Calu3 (cell line): ENCODE data around the gene MAP3K20. TPM values are rescaled to one million over a fixed set of nuclear protein-coding genes. Genes with fewer than 3 reads are reported as not detected.
A peak's percentile ranks its signal among the peaks of the same experiment; 100 is the strongest.

ENCODE experiments used
- BruUV-seq: library from RNA; stranded (reverse); fragments of 400-500 nt; replicated peaks from 2 replicates; lab custom pipeline; 2021; lab: Mats Ljungman, UMichigan
- CTCF ChIA-PET: fragments of 300-600 bp; sonication (Branson Sonifier 250); formaldehyde crosslinking; loops from one replicate; lab custom pipeline; 2022; ENCODE audit warnings: antibody characterized with exemption; lab: Charles Lee
- DNase-seq: peaks from one replicate; pipeline ENCODE4 v3.0.0; 2022
- H3K27ac Mint-ChIP-seq: one replicate; pipeline ENCODE4 v1.8.0; 2022; ENCODE audit warnings: mixed read lengths; ENCODE audit not compliant: unreplicated experiment
- H3K27me3 Mint-ChIP-seq: one replicate; pipeline ENCODE4 v1.8.0; 2022; ENCODE audit warnings: mixed read lengths; ENCODE audit not compliant: unreplicated experiment
- H3K36me3 Mint-ChIP-seq: one replicate; pipeline ENCODE4 v1.8.0; 2022; ENCODE audit warnings: mild to moderate bottlenecking, moderate library complexity, mixed read lengths; ENCODE audit not compliant: insufficient read depth, unreplicated experiment
- H3K4me1 Mint-ChIP-seq: one replicate; pipeline ENCODE4 v1.8.0; 2022; ENCODE audit warnings: mild to moderate bottlenecking, low read depth, mixed read lengths; ENCODE audit not compliant: unreplicated experiment
- H3K4me3 Mint-ChIP-seq: one replicate; pipeline ENCODE4 v1.8.0; 2022; ENCODE audit warnings: mild to moderate bottlenecking, low read depth, moderate library complexity, mixed read lengths; ENCODE audit not compliant: unreplicated experiment
- H3K9me3 Mint-ChIP-seq: one replicate; pipeline ENCODE4 v1.8.0; 2022; ENCODE audit warnings: low read depth, mixed read lengths; ENCODE audit not compliant: unreplicated experiment
- CTCF ChIP-seq: fragments of 200-600 bp; IDR thresholded peaks from one replicate; pipeline ENCODE4 v1.8.0; 2022; ENCODE audit warnings: antibody characterized with exemption; ENCODE audit not compliant: unreplicated experiment
- intact Hi-C: fragments of 100-400 bp; cut with micrococcal nuclease; formaldehyde crosslinking; loops from one replicate; pipeline ENCODE4 v1.10.0; 2022; ENCODE audit not compliant: unreplicated experiment
- total RNA-seq: library from RNA; stranded (reverse); gene quantifications from 2 replicates; pipeline ENCODE4 v1.2.3, GENCODE V29; 2022

Gene MAP3K20
- total RNA-seq, 1 experiment from 2014 or later = 37.0 TPM

DNA sequence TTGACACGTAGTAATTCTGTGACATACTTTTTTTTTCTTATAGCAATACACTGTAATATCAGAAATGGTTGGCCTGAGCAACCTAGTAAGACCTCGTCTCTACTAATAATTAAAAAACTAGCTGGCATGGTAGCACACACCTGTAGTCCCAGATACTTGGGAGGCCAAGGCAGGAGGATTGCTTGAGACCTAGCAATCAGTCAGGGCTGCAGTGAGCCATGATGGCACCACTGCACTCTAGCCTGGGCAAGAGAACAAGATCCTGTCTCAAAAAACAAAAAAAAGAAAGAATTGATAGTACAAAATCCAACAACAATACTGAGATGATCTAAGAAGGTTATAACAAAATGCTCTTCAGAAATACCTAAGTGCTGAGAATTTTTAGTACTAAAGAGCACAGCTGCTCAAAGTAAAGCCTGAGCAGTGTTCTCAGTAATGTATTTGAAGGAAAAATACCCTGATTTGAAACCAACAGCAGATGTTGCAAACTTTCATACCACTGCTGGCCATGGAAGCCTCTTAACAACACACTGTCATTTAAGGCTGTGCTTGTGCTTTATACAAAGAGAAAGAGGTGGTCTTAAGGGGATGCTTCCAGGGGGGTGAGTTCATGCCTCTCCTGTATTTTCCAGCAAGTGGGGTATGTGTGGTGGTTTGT is 146.4 kb downstream of the MAP3K20 start:
- CTCF ChIA-PET = no interaction called here
- no TSS peak for BruUV-seq

GRCh38 chr2:173223871-173224270 is 148.2 kb downstream of the MAP3K20 start:
- no peak for TF ChIP-seq CTCF
- intact Hi-C loops = no loop called here
- H3K27me3 Mint-ChIP-seq = no peaks in the 10 kb centered on the region
- no peak overlapping the region for H3K27ac Mint-ChIP-seq
- no peaks in the 10 kb centered on the region for H3K9me3 Mint-ChIP-seq
- DNase-seq = no peak
- peaks cover 22% of the 10 kb centered on the region for H3K4me1 Mint-ChIP-seq
- no TSS peak for BruUV-seq
- H3K36me3 Mint-ChIP-seq = no peaks in the 10 kb centered on the region
- no peak overlapping the region for H3K4me3 Mint-ChIP-seq
- CTCF ChIA-PET = no interaction called here

More for the DNA sequence above, 146.4 kb downstream of the MAP3K20 start:
- no peak for TF ChIP-seq CTCF
- intact Hi-C loops = no loop called here
- Mint-ChIP-seq H3K36me3 (no peaks in the 10 kb centered on the region), H3K27me3 (no peaks in the 10 kb centered on the region), H3K9me3 (no peaks in the 10 kb centered on the region), H3K27ac (no peak overlapping the region), H3K4me3 (no peak overlapping the region), H3K4me1 (peaks cover 8% of the 10 kb centered on the region)
- DNase-seq = no peak

DNA sequence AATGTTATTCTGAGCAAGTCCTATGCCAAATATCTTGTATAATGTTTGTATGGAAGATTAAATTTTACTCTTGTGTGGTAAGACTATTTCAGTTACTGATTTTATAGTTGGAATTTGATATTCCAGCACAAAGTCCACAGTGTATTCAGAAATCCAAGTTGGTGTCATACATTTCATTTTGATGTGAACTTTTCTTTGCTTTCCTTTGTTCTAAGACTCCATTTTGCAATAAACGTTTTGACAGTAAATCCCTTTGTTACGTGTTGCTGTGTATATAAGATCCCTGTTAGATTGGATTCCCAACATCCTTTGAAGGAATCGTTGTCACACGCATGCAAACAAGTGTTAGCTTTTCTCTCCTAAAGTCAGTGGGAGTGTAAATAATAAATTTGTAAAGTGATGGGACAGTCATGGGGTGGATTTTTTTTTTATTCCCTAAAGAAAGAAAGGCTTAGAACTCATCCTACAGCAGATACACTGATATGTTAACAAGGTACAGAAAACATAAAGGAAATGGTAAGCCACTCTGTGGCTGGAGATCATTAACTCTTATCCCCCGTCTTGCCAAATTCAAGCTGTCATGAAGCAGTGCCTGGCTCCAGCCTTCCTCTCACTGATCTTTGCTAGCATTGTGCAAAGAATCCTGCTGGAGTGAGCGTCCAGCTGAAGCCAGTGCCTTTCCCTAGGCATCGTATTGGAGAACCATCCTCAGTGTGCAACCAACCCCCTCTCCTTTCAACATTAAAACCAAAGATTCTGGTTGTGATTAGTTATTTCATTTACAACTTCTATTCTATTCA is 151.5 kb downstream of the MAP3K20 start:
- no peaks in the 10 kb centered on the region for H3K27me3 Mint-ChIP-seq
- no peaks in the 10 kb centered on the region for H3K36me3 Mint-ChIP-seq
- no peaks in the 10 kb centered on the region for H3K9me3 Mint-ChIP-seq
- peak; percentile 19 for DNase-seq
- no peak for TF ChIP-seq CTCF
- no peak overlapping the region for H3K27ac Mint-ChIP-seq
- peaks cover 22% of the 10 kb centered on the region for H3K4me1 Mint-ChIP-seq
- H3K4me3 Mint-ChIP-seq = no peak overlapping the region
- no TSS peak for BruUV-seq
- CTCF ChIA-PET = interaction anchor here (0.5 to 1.3 kb wide), 3 partner anchors 8 to 99 kb away, joined by 3 to 5 read pairs (median 4); no protein-coding TSS in a partner anchor
- intact Hi-C loops = loop anchor here (2.0 kb wide), 1 partner anchor 128 kb away; the partner anchor contains the start of gene CDCA7

DNA sequence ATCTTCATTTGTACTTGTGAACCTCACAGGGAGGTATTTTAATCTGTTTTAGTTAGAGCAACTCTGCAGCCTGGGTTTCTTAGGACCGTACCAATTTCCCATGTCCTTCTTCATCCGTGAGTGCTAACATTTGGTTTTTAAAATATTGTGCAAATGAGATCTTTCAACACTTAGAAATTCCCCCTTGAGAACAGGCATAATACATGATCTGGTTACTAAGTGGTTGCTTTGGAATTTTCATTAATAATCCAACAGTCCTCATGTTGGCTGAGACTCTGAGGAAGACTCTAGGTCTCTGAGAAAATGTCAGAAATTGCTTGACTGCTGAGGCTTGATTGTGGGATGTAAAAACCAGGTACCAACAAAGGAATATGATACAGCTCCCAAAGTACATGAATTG is 153.4 kb downstream of the MAP3K20 start:
- Mint-ChIP-seq H3K27ac (no peak overlapping the region), H3K36me3 (no peaks in the 10 kb centered on the region), H3K27me3 (no peaks in the 10 kb centered on the region), H3K9me3 (no peaks in the 10 kb centered on the region), H3K4me1 (peaks cover 23% of the 10 kb centered on the region), H3K4me3 (no peak overlapping the region)
- CTCF ChIA-PET = no interaction called here
- DNase-seq = no peak
- no TSS peak for BruUV-seq
- TF ChIP-seq CTCF = no peak
- intact Hi-C loops = no loop called here
